Neural cell (in vitro differentiated cells): ENCODE data around the gene GALNT5. TPM values are rescaled to one million over a fixed set of nuclear protein-coding genes. Genes with fewer than 3 reads are reported as not detected.

Experiments used
- H2AFZ ChIP-seq: fragments of 200-600, 300-800 bp; sonication (generic), shearing (Covaris generic); 2 replicates; pipeline ENCODE4 v1.6.0; 2014; ENCODE audit warnings: low read depth, mild to moderate bottlenecking, antibody characterized with exemption, low read length, moderate library complexity
- H3F3A ChIP-seq: fragments of 200-600 bp; shearing (Covaris generic); 2 replicates; pipeline ENCODE4 v1.6.1; 2016; ENCODE audit warnings: mild to moderate bottlenecking, moderate library complexity, mixed read lengths, antibody characterized with exemption, low read length; ENCODE audit not compliant: insufficient read depth, poor library complexity, severe bottlenecking
- H3K27ac ChIP-seq: fragments of 200-600, 300-800 bp; sonication (generic), shearing (Covaris generic); 2 replicates; pipeline ENCODE4 v1.5.1; 2014; ENCODE audit warnings: mild to moderate bottlenecking, low read length, moderate library complexity
- H3K27me3 ChIP-seq: fragments of 300-800, 200-600 bp; sonication (generic), shearing (Covaris generic); 2 replicates; pipeline ENCODE4 v1.6.0; 2014; ENCODE audit warnings: mild to moderate bottlenecking, low read depth, low read length, moderate library complexity; ENCODE audit not compliant: insufficient read depth
- H3K36me3 ChIP-seq: fragments of 300-800, 200-600 bp; sonication (generic), shearing (Covaris generic); 2 replicates; pipeline ENCODE4 v1.5.1; 2014; ENCODE audit warnings: mild to moderate bottlenecking, antibody characterized with exemption, low read length, moderate library complexity; ENCODE audit not compliant: insufficient read depth
- H3K4me2 ChIP-seq: fragments of 300-800, 200-600 bp; sonication (generic), shearing (Covaris generic); 2 replicates; pipeline ENCODE4 v1.6.0; 2014; ENCODE audit warnings: mild to moderate bottlenecking, low read length
- H3K4me3 ChIP-seq: fragments of 300-800, 200-600 bp; sonication (generic), shearing (Covaris generic); 2 replicates; pipeline ENCODE4 v1.5.1; 2014; ENCODE audit warnings: mild to moderate bottlenecking, low read length, moderate library complexity
- H3K79me2 ChIP-seq: fragments of 200-600 bp; shearing (Covaris generic); replicated peaks from 2 replicates; pipeline ENCODE4 v1.6.0; 2014; ENCODE audit warnings: mild to moderate bottlenecking, low read length, moderate library complexity; ENCODE audit not compliant: insufficient read depth
- H3K9ac ChIP-seq: fragments of 300-800, 200-600 bp; sonication (generic), shearing (Covaris generic); 2 replicates; pipeline ENCODE4 v1.6.1; 2016; ENCODE audit warnings: mild to moderate bottlenecking, low read length, mixed read lengths
- H3K9me2 ChIP-seq: fragments of 200-600 bp; shearing (Covaris generic); 2 replicates; pipeline ENCODE4 v1.6.1; 2016; ENCODE audit warnings: mild to moderate bottlenecking, low read length, mixed read lengths; ENCODE audit not compliant: insufficient read depth
- H3K9me3 ChIP-seq: fragments of 200-600, 300-800 bp; sonication (generic), shearing (Covaris generic); 2 replicates; pipeline ENCODE4 v1.6.1; 2016; ENCODE audit warnings: mild to moderate bottlenecking, mixed run types, low read length, moderate library complexity, mixed read lengths
- H4K20me1 ChIP-seq: fragments of 200-600 bp; shearing (Covaris generic); 2 replicates; pipeline ENCODE4 v1.6.1; 2016; ENCODE audit warnings: mild to moderate bottlenecking, mixed run types; ENCODE audit not compliant: insufficient read depth
- EP300 ChIP-seq: fragments of 450-650 bp; conservative IDR thresholded peaks from 2 replicates; pipeline ENCODE4 v1.6.1; 2014; ENCODE audit warnings: antibody characterized with exemption, mild to moderate bottlenecking, moderate library complexity; ENCODE audit not compliant: poor library complexity, severe bottlenecking
- EZH2 ChIP-seq: fragments of 200-600, 300-800 bp; shearing (Covaris generic), sonication (generic); IDR thresholded peaks from 2 replicates; pipeline ENCODE4 v1.6.1; 2014; ENCODE audit warnings: antibody characterized with exemption, low read length, borderline replicate concordance, mild to moderate bottlenecking; ENCODE audit not compliant: insufficient read depth, poor library complexity, severe bottlenecking
- MXI1 ChIP-seq: fragments of 450-650 bp; conservative IDR thresholded peaks from 2 replicates; pipeline ENCODE4 v1.6.1; 2014; ENCODE audit warnings: antibody characterized with exemption, mild to moderate bottlenecking; ENCODE audit not compliant: poor library complexity, severe bottlenecking
- POLR2AphosphoS5 ChIP-seq: IDR thresholded peaks from 2 replicates; pipeline ENCODE4 v1.6.1; 2012
- RAD21 ChIP-seq: fragments of 450-650 bp; conservative IDR thresholded peaks from 2 replicates; pipeline ENCODE4 v1.6.1; 2014; ENCODE audit warnings: antibody characterized with exemption, mild to moderate bottlenecking, moderate library complexity
- REST ChIP-seq: IDR thresholded peaks from 2 replicates; pipeline ENCODE4 v1.6.1; 2012; ENCODE audit warnings: borderline replicate concordance
- SMC3 ChIP-seq: fragments of 450-650 bp; conservative IDR thresholded peaks from 2 replicates; pipeline ENCODE4 v1.6.1; 2014; ENCODE audit warnings: antibody characterized with exemption, mild to moderate bottlenecking, moderate library complexity; ENCODE audit not compliant: poor library complexity
- TAF1 ChIP-seq: IDR thresholded peaks from 2 replicates; pipeline ENCODE4 v1.6.1; 2012; ENCODE audit warnings: low read depth
- polyA plus RNA-seq: library from polyadenylated mRNA; depleted of rRNA; stranded (reverse); fragments of >200 nt; gene quantifications from 2 replicates; pipeline ENCODE4 v1.2.3, GENCODE V29; 2014
- TF ChIP-seq, protein P1 (sequence below): fragments of 450-650 bp; IDR thresholded peaks from 2 replicates; pipeline ENCODE4 v1.5.1; 2014; ENCODE audit warnings: antibody characterized with exemption, mild to moderate bottlenecking, moderate library complexity; ENCODE audit not compliant: poor library complexity, severe bottlenecking

Gene GALNT5
- polyA plus RNA-seq, 1 donor from 2014 or later: not detected

DNA sequence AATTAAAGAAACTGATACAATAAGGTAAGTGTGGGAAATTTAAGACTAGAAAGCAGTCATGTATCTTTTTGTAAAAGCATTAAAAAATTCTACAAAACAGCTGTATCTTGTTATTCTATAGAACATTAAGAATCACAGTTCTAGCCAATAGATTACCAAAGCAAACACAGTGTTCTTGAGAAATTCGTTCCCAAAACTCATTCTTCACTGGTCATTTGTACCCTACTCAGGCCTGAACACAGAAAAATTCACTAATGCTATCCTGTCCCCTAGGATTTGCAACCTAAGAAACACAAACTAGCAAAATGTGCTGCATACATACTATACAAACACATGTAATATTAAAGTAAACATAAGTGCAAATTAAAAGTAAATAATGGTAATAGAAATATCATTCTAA lies 39.0 kb downstream of the GALNT5 start:
- Histone ChIP-seq H3K79me2 (no peaks in the 10 kb centered on the region), H3K9me2 (no peaks in the 10 kb centered on the region), H3F3A (no peaks in the 10 kb centered on the region), H4K20me1 (no peaks in the 10 kb centered on the region), H3K9me3 (no peaks in the 10 kb centered on the region), H3K4me2 (no peak overlapping the region), H3K9ac (no peak overlapping the region), H2AFZ (no peak overlapping the region), H3K4me3 (no peak overlapping the region), H3K27ac (no peak overlapping the region), H3K27me3 (no peaks in the 10 kb centered on the region), H3K36me3 (no peaks in the 10 kb centered on the region)
- no peak for TF ChIP-seq TAF1
- TF ChIP-seq RAD21: no peak
- no peak for TF ChIP-seq SMC3
- no peak for TF ChIP-seq REST
- TF ChIP-seq, protein P1, sequence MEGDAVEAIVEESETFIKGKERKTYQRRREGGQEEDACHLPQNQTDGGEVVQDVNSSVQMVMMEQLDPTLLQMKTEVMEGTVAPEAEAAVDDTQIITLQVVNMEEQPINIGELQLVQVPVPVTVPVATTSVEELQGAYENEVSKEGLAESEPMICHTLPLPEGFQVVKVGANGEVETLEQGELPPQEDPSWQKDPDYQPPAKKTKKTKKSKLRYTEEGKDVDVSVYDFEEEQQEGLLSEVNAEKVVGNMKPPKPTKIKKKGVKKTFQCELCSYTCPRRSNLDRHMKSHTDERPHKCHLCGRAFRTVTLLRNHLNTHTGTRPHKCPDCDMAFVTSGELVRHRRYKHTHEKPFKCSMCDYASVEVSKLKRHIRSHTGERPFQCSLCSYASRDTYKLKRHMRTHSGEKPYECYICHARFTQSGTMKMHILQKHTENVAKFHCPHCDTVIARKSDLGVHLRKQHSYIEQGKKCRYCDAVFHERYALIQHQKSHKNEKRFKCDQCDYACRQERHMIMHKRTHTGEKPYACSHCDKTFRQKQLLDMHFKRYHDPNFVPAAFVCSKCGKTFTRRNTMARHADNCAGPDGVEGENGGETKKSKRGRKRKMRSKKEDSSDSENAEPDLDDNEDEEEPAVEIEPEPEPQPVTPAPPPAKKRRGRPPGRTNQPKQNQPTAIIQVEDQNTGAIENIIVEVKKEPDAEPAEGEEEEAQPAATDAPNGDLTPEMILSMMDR: no peak
- no peak for TF ChIP-seq EZH2
- no peak for TF ChIP-seq EP300
- no peak for TF ChIP-seq MXI1
- TF ChIP-seq POLR2AphosphoS5: no peak

GRCh38 chr2:157296958-157297357 lies 39.5 kb downstream of the GALNT5 start:
- Histone ChIP-seq H3K27ac (no peak overlapping the region), H4K20me1 (no peaks in the 10 kb centered on the region), H3K4me3 (no peak overlapping the region), H3K9me2 (no peaks in the 10 kb centered on the region), H3K4me2 (no peak overlapping the region), H3K9ac (no peak overlapping the region), H2AFZ (no peak overlapping the region), H3F3A (no peaks in the 10 kb centered on the region), H3K36me3 (no peaks in the 10 kb centered on the region), H3K9me3 (no peaks in the 10 kb centered on the region), H3K27me3 (no peaks in the 10 kb centered on the region), H3K79me2 (no peaks in the 10 kb centered on the region)
- no peak for TF ChIP-seq RAD21
- TF ChIP-seq TAF1: no peak
- no peak for TF ChIP-seq MXI1
- TF ChIP-seq POLR2AphosphoS5: no peak
- TF ChIP-seq, protein P1: no peak
- no peak for TF ChIP-seq SMC3
- TF ChIP-seq EZH2: no peak
